HG03175 (cell line): ENCODE data around the gene TBCD.

Source experiments
- ATAC-seq: cut with Tn5 transposase; IDR thresholded peaks from one replicate; pipeline ENCODE4 v1.9.1; 2021; ENCODE audit warnings: mild to moderate bottlenecking, moderate library complexity; ENCODE audit not compliant: unreplicated experiment

TBCD gene

GRCh38 chr17:82882715-82883418, 131.0 kb downstream of the TBCD start:
- ATAC-seq = no peak

- ATAC-seq = no peak
Observed at GRCh38 chr17:82883419-82884031, 131.7 kb downstream of the TBCD start.

- no peak for ATAC-seq
Observed at GRCh38 chr17:82884341-82884969, 132.6 kb downstream of the TBCD start.

GRCh38 chr17:82884970-82885353, 133.1 kb downstream of the TBCD start:
- ATAC-seq = no peak

GRCh38 chr17:82887255-82888164, 135.6 kb downstream of the TBCD start:
- ATAC-seq = no peak

GRCh38 chr17:82888583-82889495, 137.0 kb downstream of the TBCD start:
- ATAC-seq = no peak

GRCh38 chr17:82889496-82890338, 137.9 kb downstream of the TBCD start:
- ATAC-seq = no peak

GRCh38 chr17:82890339-82890730, 138.5 kb downstream of the TBCD start:
- no peak for ATAC-seq

GRCh38 chr17:82890926-82891678, 139.2 kb downstream of the TBCD start:
- ATAC-seq = no peak

GRCh38 chr17:82891911-82892310, 140.0 kb downstream of the TBCD start:
- no peak for ATAC-seq

- no peak for ATAC-seq
Observed at GRCh38 chr17:82892899-82893565, 141.2 kb downstream of the TBCD start.

GRCh38 chr17:82893779-82894178, 141.9 kb downstream of the TBCD start:
- no peak for ATAC-seq

GRCh38 chr17:82894389-82894788, 142.5 kb downstream of the TBCD start:
- ATAC-seq = no peak

GRCh38 chr17:82895087-82895486, 143.2 kb downstream of the TBCD start:
- no peak for ATAC-seq

GRCh38 chr17:82896071-82897000, 144.5 kb downstream of the TBCD start:
- no peak for ATAC-seq

- no peak for ATAC-seq
Observed at GRCh38 chr17:82897514-82898249, 145.8 kb downstream of the TBCD start.
